Osteoblast (primary cell): Measurements from ENCODE around the gene SLAIN2. TPM values are rescaled to one million over a fixed set of nuclear protein-coding genes. Genes with fewer than 3 reads are reported as not detected.

Experiments
- DNase-seq: peaks from one replicate; pipeline ENCODE4 v3.0.0; 2011; ENCODE audit warnings: low spot score, mixed read lengths; ENCODE audit not compliant: insufficient read length; ENCODE audit errors: missing footprints
- H2AFZ ChIP-seq: 2 replicates; pipeline ENCODE4 v1.6.0; 2011; ENCODE audit warnings: mild to moderate bottlenecking, low read length
- H3K27ac ChIP-seq: 2 replicates; pipeline ENCODE4 v1.5.1; 2011; ENCODE audit warnings: mild to moderate bottlenecking, low read depth, low read length, moderate library complexity
- H3K27me3 ChIP-seq: 2 replicates; pipeline ENCODE4 v1.6.0; 2012; ENCODE audit warnings: mild to moderate bottlenecking, control low read depth, inconsistent platforms, low read length, moderate library complexity; ENCODE audit not compliant: insufficient read depth
- H3K36me3 ChIP-seq: 2 replicates; pipeline ENCODE4 v1.5.1; 2011; ENCODE audit warnings: mild to moderate bottlenecking, low read length, control low read depth, moderate library complexity; ENCODE audit not compliant: insufficient read depth
- H3K4me1 ChIP-seq: 2 replicates; pipeline ENCODE4 v1.5.1; 2011; ENCODE audit warnings: mild to moderate bottlenecking, low read length, control low read depth, moderate library complexity; ENCODE audit not compliant: insufficient read depth
- H3K4me2 ChIP-seq: 2 replicates; pipeline ENCODE4 v1.6.0; 2011; ENCODE audit warnings: mild to moderate bottlenecking, low read length; ENCODE audit not compliant: insufficient read depth
- H3K4me3 ChIP-seq: fragments of 200-600 bp; sonication (generic); 3 replicates; pipeline ENCODE4 v1.5.1; 2012; ENCODE audit warnings: mild to moderate bottlenecking, low read length, inconsistent platforms; ENCODE audit not compliant: insufficient read depth
- H3K79me2 ChIP-seq: 2 replicates; pipeline ENCODE4 v1.6.0; 2012; ENCODE audit warnings: mild to moderate bottlenecking, low read length, control low read depth, inconsistent platforms; ENCODE audit not compliant: insufficient read depth
- H3K9me3 ChIP-seq: 2 replicates; pipeline ENCODE4 v1.5.1; 2011; ENCODE audit warnings: low read depth, low read length, control low read depth
- H4K20me1 ChIP-seq: 2 replicates; pipeline ENCODE4 v1.6.0; 2012; ENCODE audit warnings: mild to moderate bottlenecking, low read length, control low read depth; ENCODE audit not compliant: insufficient read depth
- total RNA-seq: library from RNA; depleted of rRNA; stranded (reverse); fragments of >200 nt; gene quantifications from 2 replicates; pipeline ENCODE4 v1.2.3, GENCODE V29; 2012
- TF ChIP-seq, protein P1 (sequence below): IDR thresholded peaks from 2 replicates; pipeline ENCODE4 v1.5.1; 2011; ENCODE audit warnings: mild to moderate bottlenecking, low read depth, low read length, moderate library complexity; ENCODE audit errors: extremely low read depth

SLAIN2 gene
- total RNA-seq, 1 donor = 64.1 TPM

GRCh38 chr4:48329193-48329592, 12.1 kb upstream of the SLAIN2 start:
- no peaks in the 10 kb centered on the region for H3K36me3 ChIP-seq
- H3K79me2 ChIP-seq = no peaks in the 10 kb centered on the region
- no peak for DNase-seq
- H3K4me1 ChIP-seq = peaks cover 29% of the 10 kb centered on the region
- no peaks in the 10 kb centered on the region for H3K27me3 ChIP-seq
- H3K9me3 ChIP-seq = no peaks in the 10 kb centered on the region
- H3K27ac ChIP-seq = peak overlapping the region; percentile 96
- no peak overlapping the region for H2AFZ ChIP-seq
- H3K4me2 ChIP-seq = peak overlapping the region; percentile 0
- no peaks in the 10 kb centered on the region for H4K20me1 ChIP-seq
- TF ChIP-seq, protein P1, sequence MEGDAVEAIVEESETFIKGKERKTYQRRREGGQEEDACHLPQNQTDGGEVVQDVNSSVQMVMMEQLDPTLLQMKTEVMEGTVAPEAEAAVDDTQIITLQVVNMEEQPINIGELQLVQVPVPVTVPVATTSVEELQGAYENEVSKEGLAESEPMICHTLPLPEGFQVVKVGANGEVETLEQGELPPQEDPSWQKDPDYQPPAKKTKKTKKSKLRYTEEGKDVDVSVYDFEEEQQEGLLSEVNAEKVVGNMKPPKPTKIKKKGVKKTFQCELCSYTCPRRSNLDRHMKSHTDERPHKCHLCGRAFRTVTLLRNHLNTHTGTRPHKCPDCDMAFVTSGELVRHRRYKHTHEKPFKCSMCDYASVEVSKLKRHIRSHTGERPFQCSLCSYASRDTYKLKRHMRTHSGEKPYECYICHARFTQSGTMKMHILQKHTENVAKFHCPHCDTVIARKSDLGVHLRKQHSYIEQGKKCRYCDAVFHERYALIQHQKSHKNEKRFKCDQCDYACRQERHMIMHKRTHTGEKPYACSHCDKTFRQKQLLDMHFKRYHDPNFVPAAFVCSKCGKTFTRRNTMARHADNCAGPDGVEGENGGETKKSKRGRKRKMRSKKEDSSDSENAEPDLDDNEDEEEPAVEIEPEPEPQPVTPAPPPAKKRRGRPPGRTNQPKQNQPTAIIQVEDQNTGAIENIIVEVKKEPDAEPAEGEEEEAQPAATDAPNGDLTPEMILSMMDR = no peak
- no peak overlapping the region for H3K4me3 ChIP-seq

GRCh38 chr4:48329976-48330375, 11.4 kb upstream of the SLAIN2 start:
- DNase-seq = peak; percentile 67
- peaks cover 29% of the 10 kb centered on the region for H3K4me1 ChIP-seq
- H4K20me1 ChIP-seq = no peaks in the 10 kb centered on the region
- no peak overlapping the region for H2AFZ ChIP-seq
- no peaks in the 10 kb centered on the region for H3K79me2 ChIP-seq
- H3K4me3 ChIP-seq = no peak overlapping the region
- H3K4me2 ChIP-seq = peak overlapping the region; percentile 67
- TF ChIP-seq, protein P1 = no peak
- H3K36me3 ChIP-seq = no peaks in the 10 kb centered on the region
- H3K27me3 ChIP-seq = no peaks in the 10 kb centered on the region
- H3K9me3 ChIP-seq = no peaks in the 10 kb centered on the region
- peak overlapping the region; percentile 96 for H3K27ac ChIP-seq

DNA sequence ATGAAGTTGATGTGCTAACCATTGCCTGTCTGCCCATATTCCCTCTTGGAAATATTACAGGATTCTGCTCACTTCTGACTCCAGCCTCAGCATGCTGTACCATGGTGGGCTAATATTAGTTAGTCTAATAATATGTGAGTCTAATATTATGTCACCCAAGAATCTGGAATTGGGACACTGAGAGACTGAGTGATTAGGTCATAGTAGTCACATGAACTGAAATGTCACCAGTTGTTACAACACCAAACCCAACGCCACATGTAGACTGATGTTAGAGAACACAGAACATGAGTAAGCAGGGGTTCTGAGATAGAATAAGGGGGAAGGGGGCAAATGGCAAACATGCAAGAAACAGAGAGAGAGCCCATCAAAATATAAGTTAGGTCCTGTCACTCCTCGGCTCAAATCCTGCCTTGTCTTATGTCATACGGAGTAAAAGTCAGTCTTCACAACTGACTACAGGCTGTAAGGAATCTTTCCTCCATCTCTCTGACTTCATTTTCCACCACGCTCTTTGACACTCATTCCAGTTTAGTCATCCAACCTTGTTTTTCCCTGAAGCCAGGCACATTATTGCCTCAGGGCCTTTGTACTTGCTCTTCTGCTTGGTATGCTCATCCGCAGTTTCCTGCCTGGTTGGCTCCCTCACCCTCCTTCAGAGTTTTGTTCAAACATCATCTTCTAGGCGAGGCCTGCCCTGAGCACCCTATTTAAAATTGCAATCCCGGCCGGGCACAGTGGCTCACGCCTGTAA, 9.6 kb upstream of the SLAIN2 start:
- Histone ChIP-seq H3K27me3 (no peaks in the 10 kb centered on the region), H2AFZ (peak overlapping the region; percentile 67), H3K36me3 (no peaks in the 10 kb centered on the region), H3K9me3 (no peaks in the 10 kb centered on the region), H3K4me3 (no peak overlapping the region), H3K79me2 (no peaks in the 10 kb centered on the region), H4K20me1 (no peaks in the 10 kb centered on the region), H3K4me2 (no peak overlapping the region), H3K27ac (peak overlapping the region; percentile 96), H3K4me1 (peaks cover 29% of the 10 kb centered on the region)
- DNase-seq = peak; percentile 69
- TF ChIP-seq, protein P1 = no peak

DNA sequence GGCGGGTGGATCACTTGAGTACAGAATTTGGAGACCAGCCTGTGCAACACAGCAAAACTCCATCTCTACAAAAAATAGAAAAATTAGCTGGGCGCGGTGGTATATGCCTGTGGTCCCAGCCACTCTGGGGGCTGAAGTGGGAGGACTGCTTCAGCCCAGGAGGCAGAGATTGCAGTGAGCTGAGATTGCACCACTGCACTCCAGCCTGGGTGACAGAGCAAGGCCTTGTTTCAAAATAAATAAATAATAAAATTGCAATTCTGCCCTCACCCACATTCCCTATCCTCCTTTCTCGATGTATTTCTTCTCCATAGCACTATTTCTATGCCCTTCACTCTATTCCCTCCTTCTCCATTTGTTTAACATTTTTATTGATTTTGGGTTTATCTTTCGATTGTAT, 8.7 kb upstream of the SLAIN2 start:
- Histone ChIP-seq H3K27ac (no peak overlapping the region), H3K9me3 (no peaks in the 10 kb centered on the region), H3K4me3 (no peak overlapping the region), H3K4me2 (no peak overlapping the region), H3K79me2 (no peaks in the 10 kb centered on the region), H3K36me3 (no peaks in the 10 kb centered on the region), H3K27me3 (no peaks in the 10 kb centered on the region), H4K20me1 (no peaks in the 10 kb centered on the region), H2AFZ (no peak overlapping the region), H3K4me1 (peaks cover 29% of the 10 kb centered on the region)
- TF ChIP-seq, protein P1 = no peak
- DNase-seq = no peak
